K562 (cell line): ENCODE results near the gene ARMC8. TPM values are rescaled to one million over a fixed set of nuclear protein-coding genes. Genes with fewer than 3 reads are reported as not detected.

Experiments
- CCAR2 ChIP-seq: fragments of 200-400 bp; formaldehyde crosslinking; IDR thresholded peaks from 2 replicates; pipeline ENCODE4 v1.6.1; 2017; ENCODE audit warnings: mild to moderate bottlenecking, low read depth, low read length
- EP400 ChIP-seq: fragments of 450-650 bp; IDR thresholded peaks from 2 replicates; pipeline ENCODE4 v1.6.1; 2017; ENCODE audit warnings: antibody characterized with exemption, mild to moderate bottlenecking, moderate library complexity
- NRF1 ChIP-seq, 2 experiments: fragments of 450-650 bp; IDR thresholded peaks in 1 of 2; conservative IDR thresholded peaks in 1 of 2; 2 replicates each; pipeline ENCODE4 v1.6.1; 2014; ENCODE audit warnings: mild to moderate bottlenecking in 2 of 2
- RCOR1 ChIP-seq, 2 experiments: IDR thresholded peaks; 2 replicates each; pipeline ENCODE4 v1.6.1; 2012; ENCODE audit warnings: low read depth in 2 of 2, low read length in 2 of 2, borderline replicate concordance in 1 of 2, improper control_type of control experiment in 1 of 2
- YY1 ChIP-seq, 3 experiments: IDR thresholded peaks; 2 replicates each; pipeline ENCODE4 v1.6.1; 2011; ENCODE audit warnings: low read length in 2 of 3, mild to moderate bottlenecking in 2 of 3, moderate library complexity in 2 of 3, borderline replicate concordance in 1 of 3, control low read depth in 1 of 3, low read depth in 1 of 3; ENCODE audit not compliant: insufficient read depth in 3 of 3, insufficient replicate concordance in 2 of 3, control insufficient read depth in 1 of 3, insufficient read length in 1 of 3; ENCODE audit errors: extremely low read depth in 1 of 3
- ZBED1 ChIP-seq: IDR thresholded peaks from 2 replicates; pipeline ENCODE4 v1.6.1; 2014
- ZNF584 ChIP-seq: fragments of 200-800 bp; sonication (Bioruptor generic); IDR thresholded peaks from 2 replicates; pipeline ENCODE4 v1.6.1; 2016; ENCODE audit warnings: low read depth, mild to moderate bottlenecking, missing genetic modification characterization, missing compliant biosample characterization
- polyA plus RNA-seq, 8 experiments: library from polyadenylated mRNA; depleted of rRNA in 4 of 8; stranded (reverse) in 5 of 8; unstranded in 3 of 8; fragments of >200 nt; fragmentation: Nextera tagmentation in 2 of 8; fragmentation: Illumina TruSeq in 1 of 8; extraction: Ambion mirVana in 2 of 8; extraction: Trizol in 1 of 8; gene quantifications; 2 replicates each; pipeline versions ENCODE4 v1.2.1 to v1.2.3, GENCODE V29; 2011 to 2014; ENCODE audit warnings: inconsistent platforms in 1 of 8, missing spikeins in 1 of 8
- total RNA-seq, 7 experiments: library from RNA; depleted of rRNA in 6 of 7; stranded (reverse); fragments of >200 nt in 6 of 7; fragmentation: Illumina TruSeq in 2 of 7; extraction: Trizol in 2 of 7; gene quantifications; 2 replicates each; pipeline versions ENCODE4 v1.2.1 to v1.2.3, GENCODE V29; 2011 to 2021; ENCODE audit warnings: low replicate concordance in 1 of 7
- TF ChIP-seq, protein P1 (sequence below): sonication (generic); formaldehyde crosslinking; IDR thresholded peaks from 2 replicates; pipeline ENCODE4 v1.8.0; 2023; ENCODE audit warnings: mild to moderate bottlenecking, missing genetic modification reagents
- TF ChIP-seq, protein P2 (sequence below): sonication (generic); formaldehyde crosslinking; IDR thresholded peaks from 2 replicates; pipeline ENCODE4 v1.8.0; 2022; ENCODE audit warnings: mild to moderate bottlenecking, low read depth, missing genetic modification reagents
- TF ChIP-seq, protein P3 (sequence below), 3 experiments: fragments of 200-800 bp in 1 of 3; sonication (Bioruptor generic) in 1 of 3; sonication (generic) in 1 of 3; formaldehyde crosslinking in 1 of 3; IDR thresholded peaks; 2 replicates each; pipeline versions ENCODE4 v1.6.1 to v1.8.0; 2016 to 2022; ENCODE audit warnings: mild to moderate bottlenecking in 2 of 3, missing compliant biosample characterization in 2 of 3, missing genetic modification characterization in 2 of 3, missing genetic modification reagents in 1 of 3

ARMC8 gene
- total and polyA plus RNA-seq, 9 of the 15 experiments (the other 6 are each of a cell fraction or from before 2014, with no cell fraction given): 22.4 to 76.1 (median 37.3) TPM

DNA sequence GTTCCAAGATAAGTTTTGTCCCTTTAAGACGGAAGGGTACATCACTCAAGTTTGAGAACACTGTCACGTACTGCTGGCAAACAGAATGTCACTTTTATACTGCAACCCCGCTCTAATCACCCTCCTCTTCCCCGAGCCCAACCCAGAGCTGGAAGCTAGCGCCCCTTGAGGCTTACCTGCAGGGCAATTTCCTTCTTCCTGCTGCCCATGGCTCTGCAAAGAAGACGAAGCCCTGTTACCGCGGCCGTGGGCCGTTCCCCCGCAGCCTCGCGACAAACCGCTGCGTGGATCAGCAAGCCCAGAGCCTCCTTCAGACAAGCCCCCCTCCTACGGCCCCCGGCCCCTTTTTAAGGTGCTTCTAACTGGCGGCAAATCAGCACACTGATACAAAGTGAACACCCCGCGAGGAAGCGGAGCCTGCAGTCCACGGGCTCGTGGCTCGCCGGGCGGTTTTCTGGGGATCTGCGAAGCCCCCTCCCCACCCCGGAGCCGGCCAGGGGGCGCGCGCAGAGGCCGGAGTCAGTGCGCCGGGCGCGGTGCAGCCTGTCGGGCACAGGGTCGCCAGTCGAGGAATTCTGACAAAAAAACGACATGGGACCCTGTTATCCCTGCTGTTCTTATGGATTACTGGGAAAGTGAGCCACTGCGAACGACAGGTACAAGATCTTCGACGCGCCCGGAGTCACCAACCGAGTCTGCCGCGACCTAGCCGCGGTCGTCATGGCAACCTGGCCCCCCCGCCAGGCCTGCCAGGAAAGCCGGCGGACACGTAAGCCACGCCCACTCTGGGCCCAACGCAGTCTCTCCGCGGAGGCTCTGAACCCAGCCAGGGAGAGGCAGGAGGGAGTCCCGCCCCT is 142.3 kb downstream of the ARMC8 start, which contains the start of gene NME9 (continued):
- TF ChIP-seq, protein P1, sequence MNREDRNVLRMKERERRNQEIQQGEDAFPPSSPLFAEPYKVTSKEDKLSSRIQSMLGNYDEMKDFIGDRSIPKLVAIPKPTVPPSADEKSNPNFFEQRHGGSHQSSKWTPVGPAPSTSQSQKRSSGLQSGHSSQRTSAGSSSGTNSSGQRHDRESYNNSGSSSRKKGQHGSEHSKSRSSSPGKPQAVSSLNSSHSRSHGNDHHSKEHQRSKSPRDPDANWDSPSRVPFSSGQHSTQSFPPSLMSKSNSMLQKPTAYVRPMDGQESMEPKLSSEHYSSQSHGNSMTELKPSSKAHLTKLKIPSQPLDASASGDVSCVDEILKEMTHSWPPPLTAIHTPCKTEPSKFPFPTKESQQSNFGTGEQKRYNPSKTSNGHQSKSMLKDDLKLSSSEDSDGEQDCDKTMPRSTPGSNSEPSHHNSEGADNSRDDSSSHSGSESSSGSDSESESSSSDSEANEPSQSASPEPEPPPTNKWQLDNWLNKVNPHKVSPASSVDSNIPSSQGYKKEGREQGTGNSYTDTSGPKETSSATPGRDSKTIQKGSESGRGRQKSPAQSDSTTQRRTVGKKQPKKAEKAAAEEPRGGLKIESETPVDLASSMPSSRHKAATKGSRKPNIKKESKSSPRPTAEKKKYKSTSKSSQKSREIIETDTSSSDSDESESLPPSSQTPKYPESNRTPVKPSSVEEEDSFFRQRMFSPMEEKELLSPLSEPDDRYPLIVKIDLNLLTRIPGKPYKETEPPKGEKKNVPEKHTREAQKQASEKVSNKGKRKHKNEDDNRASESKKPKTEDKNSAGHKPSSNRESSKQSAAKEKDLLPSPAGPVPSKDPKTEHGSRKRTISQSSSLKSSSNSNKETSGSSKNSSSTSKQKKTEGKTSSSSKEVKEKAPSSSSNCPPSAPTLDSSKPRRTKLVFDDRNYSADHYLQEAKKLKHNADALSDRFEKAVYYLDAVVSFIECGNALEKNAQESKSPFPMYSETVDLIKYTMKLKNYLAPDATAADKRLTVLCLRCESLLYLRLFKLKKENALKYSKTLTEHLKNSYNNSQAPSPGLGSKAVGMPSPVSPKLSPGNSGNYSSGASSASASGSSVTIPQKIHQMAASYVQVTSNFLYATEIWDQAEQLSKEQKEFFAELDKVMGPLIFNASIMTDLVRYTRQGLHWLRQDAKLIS (CRISPR knock-in tag): 0 out of 2 replicates have a peak, but pooled peaks have one; percentile 63
- no peak for TF ChIP-seq EP400
- no peak for TF ChIP-seq YY1 (IDR thresholded peaks at IDR 0.05; ENCODE audit: borderline replicate concordance in 1 of 3, control insufficient read depth in 1 of 3, extremely low read depth in 1 of 3, insufficient read depth in 3 of 3, insufficient read length in 1 of 3, insufficient replicate concordance in 2 of 3, low read depth in 1 of 3, low read length in 2 of 3)
- TF ChIP-seq ZBED1: no peak
- no peak for TF ChIP-seq ZNF584 (CRISPR knock-in tag)
- TF ChIP-seq, protein P2, sequence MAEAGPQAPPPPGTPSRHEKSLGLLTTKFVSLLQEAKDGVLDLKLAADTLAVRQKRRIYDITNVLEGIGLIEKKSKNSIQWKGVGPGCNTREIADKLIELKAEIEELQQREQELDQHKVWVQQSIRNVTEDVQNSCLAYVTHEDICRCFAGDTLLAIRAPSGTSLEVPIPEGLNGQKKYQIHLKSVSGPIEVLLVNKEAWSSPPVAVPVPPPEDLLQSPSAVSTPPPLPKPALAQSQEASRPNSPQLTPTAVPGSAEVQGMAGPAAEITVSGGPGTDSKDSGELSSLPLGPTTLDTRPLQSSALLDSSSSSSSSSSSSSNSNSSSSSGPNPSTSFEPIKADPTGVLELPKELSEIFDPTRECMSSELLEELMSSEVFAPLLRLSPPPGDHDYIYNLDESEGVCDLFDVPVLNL: no peak
- TF ChIP-seq, protein P3, sequence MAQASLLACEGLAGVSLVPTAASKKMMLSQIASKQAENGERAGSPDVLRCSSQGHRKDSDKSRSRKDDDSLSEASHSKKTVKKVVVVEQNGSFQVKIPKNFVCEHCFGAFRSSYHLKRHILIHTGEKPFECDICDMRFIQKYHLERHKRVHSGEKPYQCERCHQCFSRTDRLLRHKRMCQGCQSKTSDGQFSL (CRISPR knock-in tag; IDR thresholded peaks at IDR 0.05): 0 out of 2 replicates have a peak, but pooled peaks have one; percentile 13
- TF ChIP-seq, protein P3 (tag; IDR thresholded peaks at IDR 0.05): no peak
- TF ChIP-seq CCAR2: no peak
- TF ChIP-seq RCOR1 (IDR thresholded peaks at IDR 0.05; ENCODE audit: borderline replicate concordance in 1 of 2, low read depth in 2 of 2, low read length in 2 of 2): 0 out of 4 replicates have a peak, but pooled peaks of 1 of the 2 experiments have one; percentile 7
- TF ChIP-seq NRF1 (conservative IDR thresholded peaks at IDR 0.05 in 1 of 2, IDR thresholded peaks at IDR 0.05 in 1 of 2): peak; percentile 62 to 74; a peak in 3 of 4 replicates
